Measurements from ENCODE around the gene GAPT. TPM values are rescaled to one million over a fixed set of nuclear protein-coding genes. Genes with fewer than 3 reads are reported as not detected.

Gene GAPT
- polyA plus RNA-seq, 2 of the 4 experiments (the other 2 are of a cell fraction): not detected

- TF ChIP-seq MYC (IDR thresholded peaks at IDR 0.05; ENCODE audit: borderline replicate concordance, low read length) (peak; percentile 79), ZFP36 (IDR thresholded peaks at IDR 0.05; ENCODE audit: borderline replicate concordance, partially characterized antibody) (no peak), RCOR1 (IDR thresholded peaks at IDR 0.05; ENCODE audit: low read depth, low read length) (no peak), TP53 (CRISPR knock-in tag; IDR thresholded peaks at IDR 0.05) (peak; percentile 67; the same call in 1 of the 2 replicates), REST (IDR thresholded peaks at IDR 0.05) (peak; percentile 42; the same call in 1 of the 2 replicates), MAZ (IDR thresholded peaks at IDR 0.05; ENCODE audit: borderline replicate concordance, low read depth, low read length) (peak; percentile 68), BHLHE40 (IDR thresholded peaks at IDR 0.05; ENCODE audit: low read depth, low read length) (no peak), PBX3 (IDR thresholded peaks at IDR 0.05) (peak; percentile 82), RARB (CRISPR knock-in tag; IDR thresholded peaks at IDR 0.05) (no peak)
Measured at GRCh38 chr5:58460002-58460731, 31.1 kb upstream of the GAPT start, which contains the start of gene PLK2 (continued).

- ATAC-seq (peak; percentile 67 to 79), DNase-seq (ENCODE audit: low read depth in 1 of 2, low spot score in 1 of 2) (peak; percentile 72 to 92), FAIRE-seq (peak; percentile 36)
- POLR2A ChIA-PET: interaction anchor here (1.0 to 4.6 kb wide), 11 partner anchors 54 to 1163 kb away, joined by 3 to 58 read pairs (median 7); no protein-coding TSS in a partner anchor
- peak overlapping the region; percentile 67 for H3K4me2 ChIP-seq
- H3K4me1 ChIP-seq: peaks cover 17% of the 10 kb centered on the region
- WGBS (ENCODE audit: missing lambda C conversion rate): 12% methylated on average over 11 of the region's 30 CpGs
- peak overlapping the region; percentile 91 for H3K4me3 ChIP-seq
- no peak for TF ChIP-seq ZNF302 (CRISPR knock-in tag; IDR thresholded peaks at IDR 0.05)
- TF ChIP-seq E2F6 (IDR thresholded peaks at IDR 0.05; ENCODE audit: borderline replicate concordance, low read depth): no peak
- TF ChIP-seq ZC3H11A (IDR thresholded peaks at IDR 0.05): no peak
- no peak for TF ChIP-seq CBX8 (IDR thresholded peaks at IDR 0.05)
- no peak for TF ChIP-seq NPAS2 (CRISPR knock-in tag; IDR thresholded peaks at IDR 0.05; ENCODE audit: borderline replicate concordance)
- TF ChIP-seq EHF (CRISPR knock-in tag; IDR thresholded peaks at IDR 0.05): 0 out of 2 replicates have a peak, but pooled peaks have one; percentile 63
- peak; percentile 72 for TF ChIP-seq CTCF (IDR thresholded peaks at IDR 0.05)
- TF ChIP-seq MAFK (IDR thresholded peaks at IDR 0.05; ENCODE audit: partially characterized antibody): no peak
- 0 out of 2 replicates have a peak, but pooled peaks have one; percentile 32 for TF ChIP-seq HOXB5 (CRISPR knock-in tag; IDR thresholded peaks at IDR 0.05)
- peak; percentile 96 to 97 for TF ChIP-seq RAD21 (conservative IDR thresholded peaks at IDR 0.05 in 1 of 2, IDR thresholded peaks at IDR 0.05 in 1 of 2)
- peak; percentile 96 for TF ChIP-seq SMC3 (IDR thresholded peaks at IDR 0.05)
- TF ChIP-seq TFCP2L1 (CRISPR knock-in tag; IDR thresholded peaks at IDR 0.05): no peak
- TF ChIP-seq POLR2A (IDR thresholded peaks at IDR 0.05; ENCODE audit: low read length): 0 out of 2 replicates have a peak, but pooled peaks have one; percentile 15
- TF ChIP-seq JUNB (IDR thresholded peaks at IDR 0.05): no peak
- peak; percentile 12; the same call in 1 of the 2 replicates for TF ChIP-seq FOSB (CRISPR knock-in tag; IDR thresholded peaks at IDR 0.05)
- TF ChIP-seq EHMT2 (IDR thresholded peaks at IDR 0.05; ENCODE audit: low read depth): no peak
- peak; percentile 44; the same call in 1 of the 2 replicates for TF ChIP-seq MAX (IDR thresholded peaks at IDR 0.05)
- no peaks in the 10 kb centered on the region for H3K9me3 ChIP-seq
- CTCF ChIA-PET: interaction anchor here (0.6 to 10.0 kb wide), 71 partner anchors 11 to 1557 kb away, joined by 3 to 149 read pairs (median 4); no protein-coding TSS in a partner anchor
- H3K27ac ChIP-seq: peak overlapping the region; percentile 96 to 100
Measured at GRCh38 chr5:58460732-58461286, 30.4 kb upstream of the GAPT start.

All from A549 (cell line).